Measurements from ENCODE around the gene ZNF581.

ZNF581 gene

DNA sequence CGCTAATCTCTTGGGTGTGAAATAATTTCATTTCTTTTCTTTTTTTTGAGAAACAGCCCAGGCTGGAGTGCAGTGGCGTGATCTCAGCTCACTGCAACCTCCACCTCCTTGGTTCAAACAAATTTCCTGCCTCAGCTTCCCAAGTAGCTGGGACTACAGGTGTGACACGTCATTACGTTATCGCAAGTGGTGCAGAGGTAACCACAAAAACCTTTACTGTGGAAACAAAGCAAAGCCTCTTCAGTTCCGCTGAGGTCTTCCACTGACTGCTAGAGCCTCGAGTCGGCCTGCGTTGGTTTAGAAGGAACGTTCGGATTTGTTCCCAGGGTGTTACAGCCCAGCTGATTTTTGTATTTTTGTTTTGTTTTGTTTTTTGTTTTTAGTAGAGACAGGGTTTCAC lies 17.1 kb upstream of the ZNF581 start:
- no peak for DNase-seq (ENCODE audit: low read depth)

DNA sequence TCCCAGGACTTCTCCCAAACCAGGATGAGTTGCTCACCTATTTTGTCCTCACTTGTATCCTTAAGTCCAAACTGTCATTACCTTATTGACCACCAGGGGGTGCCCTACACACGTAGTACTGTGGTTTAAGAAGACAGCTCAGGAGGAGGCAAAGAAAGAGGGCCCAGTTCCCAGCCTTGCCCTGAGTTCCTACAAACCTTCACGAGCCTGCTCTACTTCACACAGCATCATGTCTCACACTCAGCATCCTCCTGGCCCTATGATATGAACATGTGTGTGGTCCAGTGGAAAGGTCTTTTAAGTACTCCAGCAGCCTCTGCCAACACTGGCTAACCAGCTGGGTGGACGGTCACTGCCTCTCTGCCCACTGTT lies 11.0 kb upstream of the ZNF581 start:
- peak; percentile 93 for DNase-seq (ENCODE audit: low read depth)

- DNase-seq (ENCODE audit: low read depth): no peak
These were observed 9.6 kb upstream of the ZNF581 start for GRCh38 chr19:55633861-55634260.

GRCh38 chr19:55635334-55635717 lies 8.1 kb upstream of the ZNF581 start:
- DNase-seq (ENCODE audit: low read depth): no peak

- no peak for DNase-seq (ENCODE audit: low read depth)
These were observed 7.5 kb upstream of the ZNF581 start for GRCh38 chr19:55635856-55636440.

GRCh38 chr19:55636723-55637122 lies 6.7 kb upstream of the ZNF581 start:
- no peak for DNase-seq (ENCODE audit: low read depth)

DNA sequence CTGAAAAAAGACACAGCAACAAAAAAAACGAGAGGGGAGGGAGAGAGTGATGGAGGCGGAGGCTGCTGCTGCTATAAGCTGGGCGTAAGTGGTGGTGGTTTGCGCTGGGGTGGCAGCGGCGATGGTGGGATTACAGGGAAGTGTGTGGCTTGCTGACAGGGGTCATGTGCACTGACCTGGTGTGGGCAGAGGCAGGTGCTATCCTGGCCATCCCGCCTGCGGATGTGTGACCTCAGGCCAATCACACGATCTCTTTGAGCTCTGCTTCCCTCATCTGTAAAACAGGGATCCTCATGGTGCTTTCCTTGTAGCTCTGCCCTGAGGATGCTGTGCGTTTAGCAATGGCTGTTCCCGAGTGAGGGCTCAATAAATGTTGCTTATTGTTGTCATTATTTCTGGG lies 5.9 kb upstream of the ZNF581 start:
- no peak for DNase-seq (ENCODE audit: low read depth)

DNA sequence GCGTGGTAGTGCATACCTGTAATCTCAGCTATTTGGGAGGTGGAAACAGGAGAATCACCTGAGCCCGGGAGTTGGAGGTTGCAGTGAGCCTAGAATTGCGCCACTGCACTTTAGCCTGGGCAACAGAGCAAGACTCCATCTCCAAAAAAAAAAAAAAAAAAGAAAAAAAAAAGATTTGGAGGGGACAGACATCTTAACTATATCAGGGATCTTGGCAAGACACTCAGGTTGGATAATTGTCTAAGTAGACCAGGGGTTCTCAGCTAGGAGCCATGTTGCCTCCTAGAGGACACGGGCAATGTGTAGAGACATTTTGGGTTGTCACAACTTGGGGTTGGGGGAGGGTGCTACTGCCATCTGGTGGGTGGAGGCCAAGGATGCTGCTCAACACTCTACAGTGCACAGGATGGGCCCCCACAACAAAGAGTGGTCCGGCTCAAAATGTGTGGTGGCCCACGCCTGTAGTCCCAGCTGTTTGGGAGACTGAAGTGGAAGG lies 4.5 kb upstream of the ZNF581 start:
- DNase-seq (ENCODE audit: low read depth): no peak

- DNase-seq (ENCODE audit: low read depth): peak; percentile 86
These were observed 3.3 kb upstream of the ZNF581 start for GRCh38 chr19:55640043-55640576.

- DNase-seq (ENCODE audit: low read depth): peak; percentile 79
These were observed 2.6 kb upstream of the ZNF581 start, which contains the start of gene ZNF580 for GRCh38 chr19:55640577-55641425. Gene ZNF580, plus strand, starts transcription at chr19:55641002. Its CDS starts 1,507 bp downstream, at chr19:55642509.

DNA sequence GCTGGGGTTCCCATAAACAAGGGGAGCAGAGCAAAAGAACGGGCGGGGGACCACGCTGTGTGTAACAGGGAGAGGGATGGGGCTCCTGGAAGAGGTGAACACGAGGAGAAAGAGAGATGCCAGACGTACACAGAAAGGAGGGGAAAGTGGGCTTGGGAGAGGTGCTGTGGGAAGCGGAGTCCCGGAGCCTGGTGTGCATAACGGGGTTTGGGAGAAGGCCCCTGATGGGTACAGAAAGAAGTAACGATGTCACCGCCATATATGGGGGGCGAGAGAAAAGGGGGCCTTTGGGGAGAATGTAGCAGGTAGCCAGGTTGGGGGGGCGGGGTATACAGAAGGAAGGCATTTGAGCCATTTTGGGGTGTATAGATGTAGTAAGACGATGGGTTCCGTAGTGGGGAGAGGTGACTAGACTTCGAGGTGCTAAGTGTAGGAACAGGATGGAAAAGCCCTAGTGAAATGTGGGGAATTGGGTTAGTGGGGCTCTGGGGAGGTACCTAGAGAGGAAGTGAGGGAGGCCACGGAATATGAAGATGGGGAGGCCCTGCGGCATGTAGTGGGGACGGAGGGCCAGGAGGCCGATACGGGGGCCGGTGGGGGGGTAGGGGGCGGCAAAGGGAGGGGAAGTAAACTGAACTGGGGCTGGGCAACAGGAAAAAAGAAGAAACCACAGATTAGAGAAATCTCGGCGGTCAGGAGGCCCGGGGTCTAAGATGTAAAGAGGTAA lies 1.9 kb upstream of the ZNF581 start:
- DNase-seq (ENCODE audit: low read depth): no peak

GRCh38 chr19:55642153-55643002 lies 1.1 kb upstream of the ZNF581 start:
- no peak for DNase-seq (ENCODE audit: low read depth)

- DNase-seq (ENCODE audit: low read depth): no peak
These were observed 383 bp downstream of the ZNF581 start for GRCh38 chr19:55643887-55644176.

DNA sequence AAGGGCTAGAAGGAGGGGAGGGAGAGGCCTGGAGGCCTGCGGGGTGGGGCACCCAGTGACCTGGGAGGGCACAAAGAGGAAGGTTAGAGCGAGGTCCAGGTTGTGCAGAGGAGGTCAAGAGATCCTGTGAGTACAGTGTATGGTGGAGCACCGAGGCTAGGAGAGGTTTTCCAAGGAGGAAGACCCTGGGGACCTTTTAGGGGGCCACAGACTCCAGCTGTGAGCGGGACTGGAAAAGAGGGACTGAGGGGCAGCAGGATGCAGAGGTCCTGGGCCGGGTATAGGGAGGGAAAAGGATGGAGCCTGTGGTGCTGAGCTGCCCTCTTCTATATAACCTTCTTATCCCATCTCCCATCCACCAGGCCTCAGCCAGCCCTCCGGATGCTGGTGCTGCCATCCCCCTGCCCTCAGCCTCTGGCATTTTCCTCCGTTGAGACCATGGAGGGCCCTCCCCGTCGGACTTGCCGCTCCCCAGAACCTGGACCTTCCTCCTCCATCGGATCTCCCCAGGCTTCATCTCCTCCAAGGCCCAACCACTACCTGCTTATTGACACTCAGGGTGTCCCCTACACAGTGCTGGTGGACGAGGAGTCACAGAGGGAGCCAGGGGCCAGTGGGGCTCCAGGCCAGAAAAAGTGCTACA lies 863 bp downstream of the ZNF581 start:
- DNase-seq (ENCODE audit: low read depth): no peak

- no peak for DNase-seq (ENCODE audit: low read depth)
These were observed 1.5 kb downstream of the ZNF581 start for GRCh38 chr19:55644842-55645511.

- DNase-seq (ENCODE audit: low read depth): no peak
These were observed 2.0 kb downstream of the ZNF581 start for GRCh38 chr19:55645512-55645881.

- DNase-seq (ENCODE audit: low read depth): no peak
These were observed 3.7 kb downstream of the ZNF581 start for GRCh38 chr19:55646889-55647731.

DNA sequence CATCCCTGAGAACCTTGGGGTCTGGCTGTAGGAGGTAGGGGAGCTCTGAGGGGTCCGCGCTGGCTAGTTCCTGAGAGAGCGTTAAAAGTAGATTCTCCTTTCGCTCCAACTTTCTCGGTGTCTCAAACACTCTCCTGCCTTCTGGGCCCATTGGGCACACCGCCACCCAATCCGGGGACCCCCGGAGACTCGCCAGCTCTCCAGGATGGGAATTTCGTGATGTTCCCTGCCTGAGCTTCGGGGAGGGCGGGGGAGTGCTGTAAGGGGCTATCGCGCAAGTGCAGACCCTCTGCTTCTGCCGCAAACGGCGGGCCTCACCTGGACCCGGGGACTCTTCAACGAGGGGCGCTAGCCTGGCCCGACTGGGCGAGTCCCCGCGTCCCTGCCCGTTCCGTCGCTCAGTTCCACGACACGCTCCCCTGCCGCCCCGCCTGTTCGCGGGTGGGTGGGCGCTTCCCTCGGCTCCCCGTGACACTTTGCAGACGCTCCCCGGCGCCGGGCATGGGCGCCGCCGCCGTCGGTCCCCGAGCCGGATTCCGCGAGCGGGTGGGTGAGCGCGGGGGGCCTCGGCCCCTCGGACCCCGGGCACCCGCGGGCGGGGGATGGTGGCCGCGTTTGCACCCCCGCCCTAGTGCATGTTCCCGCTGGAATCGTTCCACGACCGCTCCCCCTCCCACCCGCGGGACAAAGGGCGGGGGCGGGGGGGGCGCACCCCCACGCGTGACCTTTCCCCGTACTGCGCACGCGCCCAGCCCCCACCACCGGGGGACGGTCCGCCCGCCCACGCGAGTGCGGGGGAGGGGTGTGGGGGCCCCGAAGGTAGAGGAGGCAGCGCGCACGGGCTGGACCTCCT lies 4.5 kb downstream of the ZNF581 start, which contains the start of gene CCDC106:
Gene CCDC106 (plus strand): TSS at position 481 of the 853 bp plus-strand sequence. CDS start 835 bp downstream, outside the sequence.
- DNase-seq (ENCODE audit: low read depth): no peak

Measured in HS-27A (cell line).